ENCODE data around the gene SEMA3E. TPM values are rescaled to one million over a fixed set of nuclear protein-coding genes. Genes with fewer than 3 reads are reported as not detected.

The SEMA3E gene
- total and polyA plus RNA-seq, 7 donors = 0.04 to 0.46 (median 0.27) TPM

DNA sequence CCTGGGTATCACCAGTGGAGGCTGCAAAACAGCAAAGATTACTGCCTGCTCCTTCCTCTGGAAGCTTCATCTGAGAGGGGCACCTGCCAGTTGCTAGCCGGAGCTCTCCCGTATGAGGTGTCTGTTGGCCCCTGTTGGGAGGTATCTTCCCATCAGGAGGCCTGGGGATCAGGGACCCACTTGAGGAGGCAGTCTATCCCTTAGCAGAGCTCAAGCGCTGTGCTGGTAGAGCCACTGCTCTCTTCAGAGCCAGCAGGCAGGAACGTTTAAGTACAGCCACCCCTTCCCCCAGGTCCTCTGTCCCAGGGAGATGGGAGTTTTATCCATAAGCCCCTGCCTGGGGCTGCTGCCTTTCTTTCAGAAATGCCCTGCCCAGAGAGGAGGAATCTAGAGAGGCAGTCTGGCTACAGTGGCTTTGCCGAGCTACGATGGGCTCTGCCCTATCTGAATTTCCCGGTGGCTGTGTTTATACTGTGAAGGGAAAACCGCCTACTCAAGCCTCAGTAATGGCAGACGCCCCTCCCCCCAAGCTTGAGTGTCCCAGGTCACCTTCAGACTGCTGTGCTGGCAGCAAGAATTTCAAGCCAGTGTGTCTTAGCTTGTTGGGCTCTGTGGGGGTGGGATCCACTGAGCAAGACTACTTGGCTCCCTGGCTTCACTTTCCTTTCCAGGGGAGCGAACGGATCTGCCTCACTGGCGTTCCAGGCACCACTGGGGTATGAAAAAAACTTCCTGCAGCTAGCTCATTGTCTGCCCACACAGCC, 19.6 kb downstream of the SEMA3E start:
- H3K4me1 ChIP-seq = no peaks in the 10 kb centered on the region
- no peaks in the 10 kb centered on the region for H3K27me3 ChIP-seq (ENCODE audit: insufficient read depth in 3 of 3, low read length in 2 of 3)
- no peak overlapping the region for H3K4me3 ChIP-seq
- no peaks in the 10 kb centered on the region for H3K36me3 ChIP-seq (ENCODE audit: insufficient read depth in 1 of 2, low read depth in 1 of 2)
- peaks cover 2% of the 10 kb centered on the region for H3K9me3 ChIP-seq
- 69 to 75% (median 70%) methylated on average over 12 of the region's 12 CpGs for WGBS, 3 donors
- ATAC-seq (no peak), DNase-seq (no peak)
- TF ChIP-seq, protein P1, sequence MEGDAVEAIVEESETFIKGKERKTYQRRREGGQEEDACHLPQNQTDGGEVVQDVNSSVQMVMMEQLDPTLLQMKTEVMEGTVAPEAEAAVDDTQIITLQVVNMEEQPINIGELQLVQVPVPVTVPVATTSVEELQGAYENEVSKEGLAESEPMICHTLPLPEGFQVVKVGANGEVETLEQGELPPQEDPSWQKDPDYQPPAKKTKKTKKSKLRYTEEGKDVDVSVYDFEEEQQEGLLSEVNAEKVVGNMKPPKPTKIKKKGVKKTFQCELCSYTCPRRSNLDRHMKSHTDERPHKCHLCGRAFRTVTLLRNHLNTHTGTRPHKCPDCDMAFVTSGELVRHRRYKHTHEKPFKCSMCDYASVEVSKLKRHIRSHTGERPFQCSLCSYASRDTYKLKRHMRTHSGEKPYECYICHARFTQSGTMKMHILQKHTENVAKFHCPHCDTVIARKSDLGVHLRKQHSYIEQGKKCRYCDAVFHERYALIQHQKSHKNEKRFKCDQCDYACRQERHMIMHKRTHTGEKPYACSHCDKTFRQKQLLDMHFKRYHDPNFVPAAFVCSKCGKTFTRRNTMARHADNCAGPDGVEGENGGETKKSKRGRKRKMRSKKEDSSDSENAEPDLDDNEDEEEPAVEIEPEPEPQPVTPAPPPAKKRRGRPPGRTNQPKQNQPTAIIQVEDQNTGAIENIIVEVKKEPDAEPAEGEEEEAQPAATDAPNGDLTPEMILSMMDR (IDR thresholded peaks at IDR 0.05) = no peak
- no peak overlapping the region for H3K27ac ChIP-seq
- intact Hi-C loops (cut with DNase I) = no loop called here

DNA sequence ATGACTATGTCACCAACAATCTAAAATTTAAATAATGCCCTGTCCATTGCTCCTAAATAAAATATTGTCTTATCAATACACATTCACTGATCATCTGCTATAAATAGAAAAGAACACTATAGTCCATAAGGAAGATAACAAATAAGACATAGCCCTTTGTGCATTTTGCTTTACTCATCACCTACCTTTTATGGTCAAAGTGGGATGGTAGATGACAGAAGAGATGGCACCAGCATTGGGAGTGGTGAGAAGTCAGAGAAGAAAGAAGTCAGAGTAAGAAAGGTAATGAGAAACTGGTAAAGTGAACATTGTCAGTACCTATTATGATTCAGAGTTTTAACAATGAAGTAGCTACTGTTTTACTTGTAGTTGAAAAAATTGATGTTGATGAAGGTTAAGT, 31.1 kb downstream of the SEMA3E start:
- H3K4me1 ChIP-seq = no peaks in the 10 kb centered on the region
- no peak overlapping the region for H3K27ac ChIP-seq
- TF ChIP-seq, protein P1 (IDR thresholded peaks at IDR 0.05) = no peak
- H3K4me3 ChIP-seq = no peak overlapping the region
- H3K36me3 ChIP-seq (ENCODE audit: insufficient read depth in 1 of 2, low read depth in 1 of 2) = no peaks in the 10 kb centered on the region
- ATAC-seq (no peak), DNase-seq (no peak)
- no peaks in the 10 kb centered on the region for H3K27me3 ChIP-seq (ENCODE audit: insufficient read depth in 3 of 3, low read length in 2 of 3)
- intact Hi-C loops (cut with DNase I) = no loop called here
- peaks cover 5% of the 10 kb centered on the region for H3K9me3 ChIP-seq

DNA sequence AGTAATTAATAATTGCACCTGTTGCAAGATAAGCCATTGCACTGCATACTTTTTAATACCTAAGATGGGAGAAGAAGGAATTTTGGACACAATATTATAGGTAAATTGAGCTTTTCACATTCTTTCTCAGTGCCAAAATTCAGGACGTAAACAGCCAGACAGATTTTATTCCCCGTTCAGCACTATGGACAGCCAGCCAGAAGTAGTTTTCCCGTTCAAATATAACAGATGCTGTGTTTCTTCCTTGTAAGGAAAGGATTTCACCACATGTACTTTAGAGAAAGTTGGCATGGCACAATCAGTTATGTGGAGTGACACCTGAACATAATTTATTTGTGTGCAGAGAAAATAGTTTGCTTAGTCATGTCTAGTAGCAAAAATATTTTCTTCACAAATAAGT, 34.8 kb downstream of the SEMA3E start:
- H3K4me3 ChIP-seq = no peak overlapping the region
- H3K27ac ChIP-seq = no peak overlapping the region
- intact Hi-C loops (cut with DNase I) = no loop called here
- H3K36me3 ChIP-seq (ENCODE audit: insufficient read depth in 1 of 2, low read depth in 1 of 2) = no peaks in the 10 kb centered on the region
- no peaks in the 10 kb centered on the region for H3K27me3 ChIP-seq (ENCODE audit: insufficient read depth in 3 of 3, low read length in 2 of 3)
- 18 to 28% (median 21%) methylated on average over 3 of the region's 3 CpGs for WGBS, 3 donors
- no peak for ATAC-seq
- no peaks in the 10 kb centered on the region for H3K9me3 ChIP-seq
- TF ChIP-seq, protein P1 (IDR thresholded peaks at IDR 0.05) = no peak
- no peaks in the 10 kb centered on the region for H3K4me1 ChIP-seq
- DNase-seq = no peak

DNA sequence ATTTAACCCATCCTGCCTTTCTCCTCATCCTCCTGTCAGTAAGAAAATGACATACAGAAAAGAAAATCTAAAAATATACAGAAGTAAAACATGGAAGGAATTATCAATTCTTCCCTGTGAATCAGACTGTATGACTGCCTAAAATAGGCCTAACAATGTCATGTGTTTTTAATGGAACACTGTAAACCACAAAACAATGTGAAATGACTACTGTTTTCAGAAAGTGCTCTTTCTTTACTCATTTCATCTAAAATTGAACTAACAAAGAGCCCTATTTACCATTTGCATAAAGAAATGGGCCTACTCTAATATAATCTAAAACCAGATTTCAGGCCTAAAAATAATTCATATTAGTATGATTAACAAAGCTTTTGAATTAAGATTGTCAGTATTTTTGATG, 35.7 kb downstream of the SEMA3E start:
- DNase-seq = no peak
- intact Hi-C loops (cut with DNase I) = no loop called here
- ATAC-seq = no peak

More for the DNA sequence above, 35.7 kb downstream of the SEMA3E start:
- Histone ChIP-seq H3K4me1 (no peaks in the 10 kb centered on the region), H3K27me3 (ENCODE audit: insufficient read depth in 3 of 3, low read length in 2 of 3) (no peaks in the 10 kb centered on the region), H3K36me3 (ENCODE audit: insufficient read depth in 1 of 2, low read depth in 1 of 2) (no peaks in the 10 kb centered on the region), H3K27ac (no peak overlapping the region), H3K4me3 (no peak overlapping the region), H3K9me3 (no peaks in the 10 kb centered on the region)
- TF ChIP-seq, protein P1 (IDR thresholded peaks at IDR 0.05) = no peak

Measured in psoas muscle (tissue), 8 donors.